ENCODE data around the gene SPINK8.
A peak's percentile ranks its signal among the peaks of the same experiment; 100 is the strongest.

The SPINK8 gene

DNA sequence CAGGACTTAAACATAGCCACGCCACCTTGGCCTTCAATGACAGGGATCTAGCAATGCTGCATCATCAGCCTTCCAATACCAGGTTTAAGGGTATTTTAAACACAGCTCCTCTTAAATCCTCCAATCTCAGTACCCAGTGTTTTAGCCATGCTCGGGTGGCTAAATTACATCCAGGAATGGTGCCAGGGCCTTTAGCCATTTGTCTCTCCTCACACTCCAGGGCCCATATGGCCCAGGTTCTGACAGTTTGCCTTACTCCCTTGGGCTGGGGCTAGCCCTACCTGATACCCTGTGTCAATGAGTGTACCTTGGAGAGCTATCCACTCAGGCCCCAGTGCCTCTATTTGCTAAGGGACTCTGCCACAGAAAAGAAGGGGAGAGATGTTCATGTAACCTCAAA lies 63.2 kb downstream of the SPINK8 start:
- no peak for TF ChIP-seq JUND (IDR thresholded peaks at IDR 0.05; ENCODE audit: low read depth)
- no peak for DNase-seq (ENCODE audit: low read depth in 1 of 2, low spot score in 1 of 2)
- in situ Hi-C loops (cut with HindIII; ENCODE audit: low pct_unique_long_range_greater_than_20kb, low sequenced_read_pairs): no loop called here

DNA sequence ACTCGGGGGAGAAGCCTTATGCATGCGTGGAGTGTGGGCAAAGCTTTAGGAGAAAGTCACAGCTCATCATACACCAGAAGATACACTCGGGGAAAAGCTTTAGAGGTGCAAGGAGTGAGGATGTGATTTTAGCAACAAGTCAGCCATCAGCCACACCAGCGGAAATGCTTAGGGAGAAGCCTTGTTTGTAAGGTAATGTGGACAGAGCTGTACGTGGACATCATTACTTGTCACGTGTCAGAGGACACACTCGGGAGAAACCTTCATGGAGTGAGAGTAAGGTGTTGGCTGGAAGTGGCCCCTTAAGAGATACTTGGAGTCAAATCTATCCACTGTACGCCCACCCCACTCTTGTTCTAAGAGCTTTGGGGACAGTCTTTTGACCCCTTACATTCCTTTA lies 63.9 kb downstream of the SPINK8 start:
- TF ChIP-seq JUND (IDR thresholded peaks at IDR 0.05; ENCODE audit: low read depth): no peak
- in situ Hi-C loops (cut with HindIII; ENCODE audit: low pct_unique_long_range_greater_than_20kb, low sequenced_read_pairs): no loop called here
- DNase-seq (ENCODE audit: low read depth in 1 of 2, low spot score in 1 of 2): no peak

DNA sequence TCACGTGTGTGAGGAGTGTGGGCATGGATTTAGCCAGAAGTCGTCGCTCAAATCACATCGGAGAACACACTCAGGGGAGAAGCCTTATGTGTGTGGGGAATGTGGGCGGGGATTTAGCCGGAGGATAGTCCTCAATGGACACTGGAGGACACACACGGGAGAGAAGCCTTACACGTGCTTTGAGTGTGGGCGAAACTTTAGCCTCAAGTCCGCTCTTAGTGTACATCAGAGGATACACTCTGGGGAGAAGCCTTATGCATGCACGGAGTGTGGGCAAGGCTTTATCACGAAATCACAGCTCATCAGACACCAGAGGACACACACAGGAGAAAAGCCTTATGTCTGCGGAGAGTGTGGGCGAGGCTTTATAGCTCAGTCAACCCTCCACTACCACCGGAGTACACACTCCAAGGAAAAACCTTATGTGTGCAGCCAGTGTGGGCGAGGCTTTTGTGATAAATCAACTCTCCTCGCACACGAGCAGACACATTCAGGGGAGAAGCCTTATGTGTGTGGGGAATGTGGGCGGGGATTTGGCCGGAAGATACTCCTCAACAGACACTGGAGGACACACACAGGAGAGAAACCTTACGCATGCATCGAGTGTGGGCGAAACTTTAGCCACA lies 64.4 kb downstream of the SPINK8 start:
- DNase-seq (ENCODE audit: low read depth in 1 of 2, low spot score in 1 of 2): no peak
- in situ Hi-C loops (cut with HindIII; ENCODE audit: low pct_unique_long_range_greater_than_20kb, low sequenced_read_pairs): no loop called here

DNA sequence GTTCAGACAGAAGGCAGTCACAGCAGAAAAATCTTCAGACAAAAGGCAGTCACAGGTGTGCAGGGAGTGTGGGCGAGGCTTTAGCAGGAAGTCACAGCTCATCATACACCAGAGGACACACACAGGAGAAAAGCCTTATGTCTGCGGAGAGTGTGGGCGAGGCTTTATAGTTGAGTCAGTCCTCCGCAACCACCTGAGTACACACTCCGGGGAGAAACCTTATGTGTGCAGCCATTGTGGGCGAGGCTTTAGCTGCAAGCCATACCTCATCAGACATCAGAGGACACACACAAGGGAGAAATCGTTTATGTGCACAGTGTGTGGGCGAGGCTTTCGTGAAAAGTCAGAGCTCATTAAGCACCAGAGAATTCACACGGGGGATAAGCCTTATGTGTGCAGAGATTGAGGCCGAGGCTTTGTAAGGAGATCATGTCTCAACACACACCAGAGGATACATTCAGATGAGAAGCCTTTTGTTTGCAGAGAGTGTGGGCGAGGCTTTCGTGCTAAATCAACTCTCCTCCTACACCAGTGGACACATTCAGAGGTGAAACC lies 65.0 kb downstream of the SPINK8 start:
- DNase-seq (ENCODE audit: low read depth in 1 of 2, low spot score in 1 of 2): peak in 1 of 2 experiments; percentile 59
- in situ Hi-C loops (cut with HindIII; ENCODE audit: low pct_unique_long_range_greater_than_20kb, low sequenced_read_pairs): no loop called here
- no peak for TF ChIP-seq JUND (IDR thresholded peaks at IDR 0.05; ENCODE audit: low read depth)

More for the DNA sequence above, 64.4 kb downstream of the SPINK8 start:
- no peak for TF ChIP-seq JUND (IDR thresholded peaks at IDR 0.05; ENCODE audit: low read depth)

DNA sequence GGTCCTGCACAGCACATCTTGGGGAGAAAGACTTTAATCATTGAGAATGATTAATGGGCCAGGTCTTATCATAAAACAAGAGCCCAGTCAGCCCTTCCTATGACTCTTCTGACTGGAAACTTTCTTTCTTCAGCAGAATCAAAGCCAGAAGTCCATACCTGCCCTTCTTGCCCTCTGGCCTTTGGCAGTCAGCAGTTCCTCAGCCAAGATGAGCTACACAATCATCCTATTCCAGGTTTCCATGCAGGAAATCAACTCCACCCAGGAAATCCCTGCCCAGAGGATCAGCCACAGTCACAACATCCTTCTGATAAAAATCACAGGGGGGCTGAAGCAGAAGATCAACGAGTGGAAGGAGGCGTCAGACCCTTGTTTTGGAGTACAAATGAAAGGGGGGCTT lies 65.7 kb downstream of the SPINK8 start:
- in situ Hi-C loops (cut with HindIII; ENCODE audit: low pct_unique_long_range_greater_than_20kb, low sequenced_read_pairs): no loop called here
- DNase-seq (ENCODE audit: low read depth in 1 of 2, low spot score in 1 of 2): no peak
- no peak for TF ChIP-seq JUND (IDR thresholded peaks at IDR 0.05; ENCODE audit: low read depth)

DNA sequence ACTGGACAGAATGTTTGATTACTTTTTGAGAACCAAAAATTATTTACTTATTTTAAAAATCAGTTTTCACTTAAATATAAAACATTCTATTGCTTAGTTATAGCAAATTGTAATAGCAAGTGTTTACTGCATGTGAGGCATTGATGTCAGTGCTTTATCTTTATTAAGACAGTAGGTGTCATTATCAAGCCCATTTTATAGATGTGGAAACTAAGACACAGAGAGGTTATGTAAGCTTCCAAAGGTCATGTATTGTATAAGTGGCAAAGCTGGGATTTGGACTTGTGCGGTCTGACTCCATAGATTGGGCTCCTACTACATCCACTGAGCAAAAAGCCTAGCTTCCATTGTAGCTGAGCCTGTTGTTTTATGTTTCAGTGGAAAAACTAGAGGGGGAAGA lies 74.9 kb downstream of the SPINK8 start:
- DNase-seq (ENCODE audit: low read depth in 1 of 2, low spot score in 1 of 2): no peak
- TF ChIP-seq JUND (IDR thresholded peaks at IDR 0.05; ENCODE audit: low read depth): no peak
- in situ Hi-C loops (cut with HindIII; ENCODE audit: low pct_unique_long_range_greater_than_20kb, low sequenced_read_pairs): no loop called here
